Measurements from ENCODE around the gene CWF19L1.
"Not testable (repeated sequence)": the region's sequence is repeated elsewhere in the genome, so short reads cannot be mapped to it uniquely, and the experiment has no call there.

CWF19L1 gene

GRCh38 chr10:100289641-100290040 is 22.2 kb upstream of the CWF19L1 start:
- in situ Hi-C loops (cut with HindIII; ENCODE audit: low pct_ligation_motif_present, low sequenced_read_pairs), result no loop called here
- H3K27ac ChIP-seq, result no peak overlapping the region
- H3K4me3 ChIP-seq (ENCODE audit: low read depth, low read length), result no peak overlapping the region
- H3K27me3 ChIP-seq (replicated peaks), result no peaks in the 10 kb centered on the region
- no peaks in the 10 kb centered on the region for H3K36me3 ChIP-seq (replicated peaks)
- no peak for TF ChIP-seq CTCF (IDR thresholded peaks at IDR 0.05; ENCODE audit: low read depth, low read length, missing control alignments)
- DNase-seq, result no peak

- in situ Hi-C loops (cut with HindIII; ENCODE audit: low pct_ligation_motif_present, low sequenced_read_pairs), result no loop called here
- H3K27ac ChIP-seq, result no peak overlapping the region
- no peak for DNase-seq
- H3K36me3 ChIP-seq (replicated peaks), result peaks cover 7% of the 10 kb centered on the region
- no peak for TF ChIP-seq CTCF (IDR thresholded peaks at IDR 0.05; ENCODE audit: low read depth, low read length, missing control alignments)
- H3K4me3 ChIP-seq (ENCODE audit: low read depth, low read length), result no peak overlapping the region
- H3K27me3 ChIP-seq (replicated peaks), result no peaks in the 10 kb centered on the region
Observed at GRCh38 chr10:100288196-100288595, 20.8 kb upstream of the CWF19L1 start.

GRCh38 chr10:100287756-100288155 is 20.3 kb upstream of the CWF19L1 start:
- in situ Hi-C loops (cut with HindIII; ENCODE audit: low pct_ligation_motif_present, low sequenced_read_pairs), result no loop called here
- H3K36me3 ChIP-seq (replicated peaks), result peaks cover 7% of the 10 kb centered on the region
- DNase-seq, result no peak
- no peak overlapping the region for H3K4me3 ChIP-seq (ENCODE audit: low read depth, low read length)
- TF ChIP-seq CTCF (IDR thresholded peaks at IDR 0.05; ENCODE audit: low read depth, low read length, missing control alignments), result no peak
- H3K27ac ChIP-seq, result no peak overlapping the region
- no peaks in the 10 kb centered on the region for H3K27me3 ChIP-seq (replicated peaks)

GRCh38 chr10:100286051-100287033 is 18.9 kb upstream of the CWF19L1 start, which contains the start of gene BLOC1S2:
TSS of gene BLOC1S2 (minus strand) at chr10:100286680. CDS start at chr10:100286659, 21 bp downstream.
- in situ Hi-C loops (cut with HindIII; ENCODE audit: low pct_ligation_motif_present, low sequenced_read_pairs), result no loop called here
- H3K36me3 ChIP-seq (replicated peaks), result peaks cover 7% of the 10 kb centered on the region

GRCh38 chr10:100285326-100285725 is 17.9 kb upstream of the CWF19L1 start:
- DNase-seq, result not testable (repeated sequence)

More at GRCh38 chr10:100286051-100287033, 18.9 kb upstream of the CWF19L1 start, which contains the start of gene BLOC1S2:
- TF ChIP-seq CTCF (IDR thresholded peaks at IDR 0.05; ENCODE audit: low read depth, low read length, missing control alignments), result peak; percentile 11
- H3K27me3 ChIP-seq (replicated peaks), result no peaks in the 10 kb centered on the region
- peak within 1 kb of the TSS; percentile 86 for H3K27ac ChIP-seq
- DNase-seq, result peak; percentile 90
- peak within 1 kb of the TSS; percentile 97 for H3K4me3 ChIP-seq (ENCODE audit: low read depth, low read length)

GRCh38 chr10:100282907-100283306 is 15.5 kb upstream of the CWF19L1 start:
- peaks cover 28% of the 10 kb centered on the region for H3K36me3 ChIP-seq (replicated peaks)
- in situ Hi-C loops (cut with HindIII; ENCODE audit: low pct_ligation_motif_present, low sequenced_read_pairs), result no loop called here
- no peak for TF ChIP-seq CTCF (IDR thresholded peaks at IDR 0.05; ENCODE audit: low read depth, low read length, missing control alignments)

More at GRCh38 chr10:100285326-100285725, 17.9 kb upstream of the CWF19L1 start:
- peaks cover 14% of the 10 kb centered on the region for H3K36me3 ChIP-seq (replicated peaks)
- in situ Hi-C loops (cut with HindIII; ENCODE audit: low pct_ligation_motif_present, low sequenced_read_pairs); H3K27me3 ChIP-seq (replicated peaks): not testable (repeated sequence)
- H3K4me3 ChIP-seq (ENCODE audit: low read depth, low read length), result peak overlapping the region; percentile 97
- H3K27ac ChIP-seq, result peak overlapping the region; percentile 86

GRCh38 chr10:100276971-100277370 is 9.5 kb upstream of the CWF19L1 start:
- DNase-seq; H3K27ac ChIP-seq; H3K4me3 ChIP-seq (ENCODE audit: low read depth, low read length); H3K27me3 ChIP-seq (replicated peaks); in situ Hi-C loops (cut with HindIII; ENCODE audit: low pct_ligation_motif_present, low sequenced_read_pairs): not testable (repeated sequence)
- H3K36me3 ChIP-seq (replicated peaks), result peaks cover 41% of the 10 kb centered on the region

More at GRCh38 chr10:100282907-100283306, 15.5 kb upstream of the CWF19L1 start:
- H3K4me3 ChIP-seq (ENCODE audit: low read depth, low read length), result no peak overlapping the region
- no peak for DNase-seq
- no peaks in the 10 kb centered on the region for H3K27me3 ChIP-seq (replicated peaks)
- H3K27ac ChIP-seq, result no peak overlapping the region

Data from brain microvascular endothelial cell (primary cell).